HG02642 (cell line): ENCODE data around the gene ZFYVE28.
"Not testable (repeated sequence)": the region's sequence is repeated elsewhere in the genome, so short reads cannot be mapped to it uniquely, and the experiment has no call there.

Experiments used
- ATAC-seq: cut with Tn5 transposase; IDR thresholded peaks from one replicate; pipeline ENCODE4 v1.9.1; 2021; ENCODE audit warnings: mild to moderate bottlenecking; ENCODE audit not compliant: unreplicated experiment, poor library complexity

The ZFYVE28 gene

DNA sequence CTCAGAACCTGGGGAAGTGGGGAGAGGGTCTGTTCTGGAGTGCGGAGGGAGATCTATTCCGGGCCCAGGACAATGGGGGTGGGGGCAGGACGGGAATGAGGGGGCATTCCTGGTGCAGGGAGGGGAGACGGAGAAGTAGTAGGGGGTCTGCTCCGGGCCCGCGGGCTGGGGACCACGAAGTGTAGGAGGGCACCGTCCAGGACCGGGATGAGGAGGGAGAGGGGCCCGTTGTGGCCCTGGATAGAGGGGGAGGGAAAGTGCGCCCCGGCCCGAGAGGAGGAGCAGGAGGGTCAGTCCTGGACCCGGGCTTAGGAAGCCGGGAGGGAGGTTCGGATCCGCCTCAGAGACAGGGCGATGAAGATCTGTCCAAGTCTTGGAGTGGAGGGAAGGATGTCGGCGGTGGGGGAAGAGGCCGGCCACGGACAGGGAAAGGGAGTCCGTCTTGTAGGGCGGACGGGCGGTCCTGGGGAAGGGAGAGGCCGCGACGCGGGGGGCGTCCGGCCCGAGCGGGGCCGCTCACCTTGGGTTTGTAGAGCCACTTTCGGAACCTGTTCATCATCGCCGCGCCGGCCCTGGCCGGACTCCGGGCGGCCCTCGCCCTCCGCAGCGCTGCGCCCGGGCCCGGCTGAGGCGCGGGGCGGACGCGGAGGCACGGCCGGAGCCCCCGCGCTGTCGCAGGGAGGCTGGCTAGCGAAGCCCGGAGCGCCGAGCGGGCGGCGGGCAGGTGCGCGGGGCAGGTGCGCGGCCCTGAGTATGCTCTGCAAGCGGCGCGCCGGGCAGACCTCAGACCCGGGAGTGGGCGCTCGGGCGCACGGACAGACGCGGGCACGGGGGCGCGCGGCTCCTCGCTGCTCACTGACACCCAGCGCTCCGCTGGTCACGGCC is at the start of gene ZFYVE28:
Gene ZFYVE28 (minus strand): TSS at position 881 of the 885 bp plus-strand sequence. CDS start 322 bp downstream, at position 559.
- peak; percentile 10 for ATAC-seq

DNA sequence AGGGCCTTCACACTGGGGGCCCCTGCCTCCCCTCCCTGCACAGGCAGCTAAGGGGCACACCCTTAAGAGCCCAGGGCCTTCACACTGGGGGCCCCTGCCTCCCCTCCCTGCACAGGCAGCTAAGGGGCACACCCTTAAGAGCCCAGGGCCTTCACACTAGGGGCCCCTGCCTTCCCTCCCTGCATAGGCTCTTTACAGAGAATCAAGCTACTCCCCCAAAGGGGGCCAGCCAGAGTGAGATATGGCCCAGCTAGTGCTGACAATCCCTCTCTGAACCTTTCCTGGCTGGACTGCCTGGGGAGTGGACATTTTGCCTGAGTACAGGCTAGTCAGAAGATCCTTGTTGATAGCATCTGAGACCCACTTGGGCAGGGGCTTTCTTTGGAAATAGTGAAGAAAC is 47.1 kb upstream of the ZFYVE28 start:
- not testable (repeated sequence) for ATAC-seq

DNA sequence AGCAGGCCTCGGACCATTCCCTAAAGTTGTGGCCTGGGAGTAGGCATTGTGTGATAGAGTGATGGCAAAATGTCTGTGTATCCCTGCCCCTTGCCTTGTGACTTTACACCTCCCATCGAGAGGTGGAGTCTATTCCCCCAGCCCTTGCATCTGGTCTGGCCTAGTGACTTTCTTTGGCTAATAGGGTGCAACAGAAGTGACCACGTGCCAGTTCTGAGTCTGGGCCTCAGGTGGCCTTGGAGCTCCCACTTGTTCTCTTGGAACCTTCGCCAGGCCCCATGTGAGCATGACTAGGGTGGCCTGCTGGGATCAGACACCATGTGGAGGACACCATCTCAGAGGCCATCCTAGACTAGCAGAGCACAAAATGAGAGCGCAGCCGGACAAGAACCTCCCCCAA is 46.6 kb upstream of the ZFYVE28 start:
- no peak for ATAC-seq

DNA sequence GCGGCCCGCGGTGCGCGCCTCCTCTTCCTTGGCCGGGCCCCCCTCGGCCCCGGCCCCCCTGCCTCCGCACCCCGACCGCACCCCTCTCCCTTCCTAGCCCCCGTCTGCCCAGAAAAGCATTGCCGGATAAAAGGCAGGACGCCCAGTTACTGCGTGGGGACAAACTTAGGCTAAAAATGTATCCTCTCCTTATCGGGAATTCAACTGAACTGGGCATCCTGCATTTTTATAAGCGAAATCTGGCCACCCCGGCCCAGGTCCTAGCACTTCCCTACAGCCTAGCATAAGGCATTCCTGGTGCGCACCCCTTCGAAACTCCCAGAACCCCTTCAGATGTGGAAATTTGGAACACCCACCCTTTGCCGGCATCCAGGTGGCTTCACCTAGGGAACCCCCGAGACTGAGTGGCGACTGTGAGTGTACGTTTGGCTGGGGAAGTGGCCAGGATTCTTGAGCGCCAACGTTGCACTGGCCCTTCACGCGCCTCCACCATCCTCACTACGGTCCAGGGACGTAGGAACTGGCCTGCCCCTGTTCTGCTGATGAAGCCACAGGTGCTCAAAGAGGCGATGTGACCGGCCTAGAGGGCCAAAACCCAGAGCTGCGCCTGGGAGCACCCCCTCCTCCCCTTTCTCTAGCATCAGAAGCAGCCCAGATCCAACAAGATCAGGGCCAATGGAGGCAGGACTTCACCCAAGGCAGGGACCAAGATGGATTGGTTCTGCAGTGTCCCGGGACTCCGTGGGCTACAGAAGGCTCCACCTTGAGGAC is 44.7 kb upstream of the ZFYVE28 start:
- no peak for ATAC-seq

DNA sequence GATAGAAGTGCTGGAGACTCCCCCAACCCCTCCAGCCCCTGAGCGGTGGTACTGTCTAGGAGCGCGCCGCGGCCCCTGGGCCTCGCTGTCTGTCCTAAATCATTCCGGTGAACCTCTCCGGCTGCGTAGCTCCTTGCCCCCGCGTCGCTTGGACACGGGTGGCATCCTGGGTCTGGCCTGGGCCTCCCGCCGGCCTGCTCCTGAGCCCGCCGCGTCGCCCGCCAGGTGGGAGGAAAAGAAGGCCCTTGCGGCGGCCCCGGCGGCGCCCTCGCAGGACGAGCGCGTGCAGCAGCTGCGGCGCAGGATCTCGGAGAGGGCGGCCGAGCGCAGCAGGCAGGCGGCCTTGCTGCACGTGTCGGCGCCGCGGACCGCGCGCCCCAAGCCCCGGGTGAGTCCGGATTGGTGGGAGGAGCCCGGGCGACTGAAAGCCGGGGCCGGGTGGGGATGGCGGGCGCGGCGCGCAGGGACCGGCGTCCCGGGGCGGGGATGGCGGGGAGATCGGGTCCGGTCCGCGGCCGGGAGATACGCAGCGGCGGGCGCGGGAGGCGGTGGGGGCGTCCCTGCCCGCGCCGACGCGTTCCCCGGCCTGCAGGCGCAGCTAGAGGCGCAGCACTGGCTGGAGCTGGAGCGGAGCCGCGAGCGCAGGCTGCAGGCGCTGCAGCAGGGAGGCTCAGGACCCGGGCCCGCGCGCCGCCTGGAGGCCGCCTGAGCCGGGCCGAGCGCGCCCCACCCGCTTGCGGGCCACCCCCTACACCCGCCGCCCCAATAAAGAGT is 44.0 kb upstream of the ZFYVE28 start:
- ATAC-seq: peak; percentile 80

DNA sequence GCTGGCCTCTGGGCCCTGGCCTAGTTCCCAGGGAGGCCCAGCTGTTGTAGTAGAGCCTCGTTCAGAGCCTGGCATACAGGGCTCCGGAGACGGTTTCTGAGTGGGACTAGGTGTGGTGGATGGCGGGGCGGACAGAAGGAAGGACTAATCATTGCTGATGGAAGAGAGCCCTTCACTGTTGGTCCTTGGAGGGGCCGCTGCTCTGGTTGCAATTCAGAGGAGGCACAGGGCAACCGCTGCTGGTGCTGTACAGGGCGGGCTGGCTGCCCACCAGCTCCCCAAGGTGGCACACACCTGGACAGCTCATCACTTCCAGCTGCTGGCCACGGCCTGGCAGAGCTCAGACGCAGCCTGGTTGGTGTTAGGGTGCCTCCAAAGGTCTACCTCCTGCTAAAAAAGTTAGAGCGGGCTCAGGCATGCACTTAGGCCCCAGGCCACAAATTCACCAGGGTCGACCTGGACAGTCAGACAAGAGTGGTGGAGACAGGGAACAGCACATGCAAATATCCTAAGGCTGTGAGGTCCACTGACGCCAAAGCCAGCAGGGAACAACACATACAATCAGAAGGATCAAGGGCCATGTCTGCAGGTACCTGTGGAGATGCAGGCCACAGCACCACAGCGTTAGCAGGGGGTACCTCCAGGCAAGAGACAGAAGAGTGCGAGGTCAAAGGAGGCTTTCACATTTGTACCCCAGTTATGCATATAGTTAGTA is 43.0 kb upstream of the ZFYVE28 start:
- no peak for ATAC-seq

DNA sequence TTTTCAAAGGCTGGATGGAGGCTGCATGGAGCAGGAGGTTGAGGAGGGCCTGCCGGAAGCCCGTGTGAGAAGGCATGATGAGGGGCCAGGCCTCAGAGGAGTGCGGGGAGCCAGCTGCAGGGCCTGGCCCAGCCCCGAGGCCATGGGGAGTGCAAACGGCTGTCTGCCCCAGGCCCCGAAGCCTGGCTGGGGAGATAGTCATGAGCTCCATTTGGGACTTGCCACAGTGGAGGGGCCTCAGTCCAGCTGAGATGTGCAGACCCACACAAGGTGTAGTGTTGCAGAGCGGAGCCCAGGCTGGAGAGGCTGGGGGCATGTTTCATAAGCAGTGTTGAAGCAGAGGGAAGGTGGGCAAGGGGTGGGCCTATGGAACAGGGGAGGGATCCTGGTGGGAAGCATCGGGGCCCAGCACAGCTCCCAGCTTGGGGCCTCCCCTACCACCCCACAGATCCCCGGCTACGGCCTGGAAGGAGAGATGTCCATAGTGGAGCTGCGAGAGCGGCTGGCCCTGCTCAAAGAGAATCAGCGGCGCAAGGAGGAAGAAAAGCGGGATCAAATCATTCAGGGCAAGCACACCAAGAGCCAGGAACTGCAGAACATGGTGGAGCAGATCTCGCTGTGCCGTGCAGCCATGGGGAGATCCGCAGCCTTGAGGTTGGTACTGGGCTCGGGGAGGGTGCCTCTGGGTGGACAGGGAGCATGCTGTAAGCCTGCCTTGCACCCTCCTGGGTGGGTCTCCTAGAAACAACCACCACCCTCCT is 41.3 kb upstream of the ZFYVE28 start:
- no peak for ATAC-seq

DNA sequence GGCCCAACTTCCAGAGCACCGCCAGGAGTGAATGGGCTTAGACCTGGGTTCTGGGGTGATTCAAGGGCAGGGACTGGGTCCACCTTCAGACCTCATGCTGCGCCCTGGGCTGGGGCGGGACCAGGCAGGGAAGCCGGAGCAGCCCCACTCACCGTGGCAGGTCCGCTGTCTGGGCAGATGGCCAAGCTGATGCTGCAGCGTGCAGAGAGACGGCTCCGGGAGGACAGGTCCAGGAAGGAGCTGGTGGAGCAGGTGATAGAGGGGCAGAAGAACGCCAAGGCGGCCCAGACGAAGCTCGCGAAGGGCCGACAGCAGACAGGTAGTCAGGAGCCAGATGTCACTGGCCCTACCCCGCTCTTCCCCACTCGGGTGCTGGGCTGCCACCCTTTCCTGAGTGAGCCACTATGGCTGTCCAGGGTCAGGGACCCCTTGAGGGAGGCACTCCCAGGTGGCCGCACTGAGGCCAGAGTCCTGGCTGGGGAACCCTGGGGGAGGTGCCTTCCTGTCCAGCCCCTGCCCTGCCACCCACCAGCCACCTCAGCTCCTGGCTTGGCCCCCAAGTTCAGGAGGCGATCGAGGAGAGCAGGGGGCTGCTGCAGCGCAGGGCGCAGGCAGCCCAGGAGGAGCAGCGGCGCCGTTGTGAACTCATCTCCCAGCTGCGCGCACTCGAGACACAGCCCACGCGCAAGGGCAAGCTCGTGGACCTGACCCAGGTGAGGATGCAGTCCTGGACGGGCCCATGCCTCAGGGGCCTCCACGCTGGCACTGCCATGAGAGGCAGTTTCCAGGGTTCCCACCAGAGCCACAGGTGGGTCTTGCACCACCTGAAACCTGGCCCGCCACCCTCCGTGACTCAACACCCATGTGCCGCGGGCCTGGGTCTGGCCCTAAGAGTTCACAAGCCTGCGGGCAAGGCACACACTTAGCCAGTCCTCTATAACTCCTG is 40.4 kb upstream of the ZFYVE28 start:
- ATAC-seq: no peak

DNA sequence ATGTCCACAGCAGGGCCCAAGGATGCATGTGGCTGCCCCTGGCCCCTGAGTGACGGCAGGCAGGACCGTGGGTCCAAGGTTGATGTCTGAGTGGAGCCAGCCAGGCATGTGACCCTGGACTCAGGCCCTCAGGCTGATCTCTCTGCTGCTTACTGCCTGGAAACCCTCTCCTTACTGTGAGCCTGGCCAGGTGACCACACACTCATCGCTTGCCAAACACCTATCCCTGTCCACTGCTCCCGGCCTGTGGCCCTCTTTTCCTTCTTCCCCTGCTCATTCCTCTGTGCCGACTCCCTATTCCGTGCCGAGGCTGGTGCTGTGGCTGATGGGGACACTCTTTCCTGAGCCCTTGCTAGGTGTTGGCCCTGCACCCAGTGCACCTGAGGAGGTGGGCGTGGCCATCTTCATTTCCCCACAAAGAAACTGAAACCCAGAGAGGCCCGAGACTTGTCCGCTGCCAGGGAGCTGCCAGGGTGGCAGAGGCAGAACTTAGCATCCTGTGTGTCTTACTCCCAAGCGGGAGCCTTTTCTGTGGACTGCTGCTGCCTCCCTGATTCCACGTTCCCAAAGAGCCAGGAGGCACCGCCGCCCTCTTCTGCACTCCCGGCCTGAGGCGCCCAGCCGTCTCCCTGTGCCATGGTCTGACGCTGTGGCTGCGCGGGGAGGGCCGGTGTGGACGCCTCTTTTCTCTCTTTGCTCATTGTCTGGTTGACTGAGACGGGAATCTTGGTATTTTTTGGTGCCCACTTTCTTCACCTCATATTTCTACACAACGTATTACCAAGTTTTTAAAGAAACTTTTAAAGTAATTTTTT is 39.2 kb upstream of the ZFYVE28 start:
- ATAC-seq: no peak

DNA sequence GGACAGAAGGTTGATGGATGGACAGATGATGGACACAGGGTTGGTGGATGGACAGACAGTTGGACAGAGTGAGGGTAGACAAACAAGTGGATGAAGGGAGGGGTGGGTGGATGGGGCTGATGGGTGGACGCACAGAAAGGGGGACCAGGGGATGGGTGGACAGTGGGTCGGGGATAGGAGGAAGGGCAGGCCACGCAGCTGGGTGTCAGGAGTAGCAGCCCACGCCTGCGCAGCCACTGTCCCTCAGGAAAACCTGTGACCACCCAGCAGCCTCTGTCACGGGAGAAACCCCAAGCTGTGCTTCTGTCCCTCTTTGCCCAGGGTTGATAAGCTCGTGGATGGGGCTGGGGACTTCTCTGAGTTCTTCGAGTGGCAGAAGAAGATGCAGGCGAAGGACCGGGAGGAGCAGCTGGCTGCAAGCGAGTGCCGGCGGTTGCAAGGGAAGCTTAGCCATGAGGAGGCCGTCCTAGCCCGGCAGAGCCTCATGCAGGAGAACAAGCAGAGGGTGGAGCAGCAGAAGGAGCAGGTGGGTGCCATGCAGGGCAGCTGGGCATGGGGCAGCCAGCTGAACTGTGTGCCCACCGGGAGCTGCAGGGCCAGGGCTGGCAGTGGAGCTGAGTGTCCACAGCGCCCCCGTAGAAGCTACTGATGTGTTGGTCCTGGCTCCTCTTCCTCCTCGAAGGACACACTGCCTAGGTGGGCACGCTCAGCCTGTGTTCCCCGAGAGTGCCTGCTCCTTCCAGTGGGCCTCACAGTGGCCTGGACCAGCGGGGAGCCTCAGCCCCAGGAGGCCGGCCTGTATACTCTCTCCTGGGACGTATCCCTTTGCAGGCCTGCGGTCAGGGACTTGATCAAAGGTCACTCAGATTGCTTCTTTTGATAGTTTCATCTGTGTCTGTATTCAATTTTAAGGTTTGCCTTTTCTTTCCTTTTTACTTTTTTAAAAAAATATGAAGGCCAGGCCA is 33.7 kb upstream of the ZFYVE28 start:
- no peak for ATAC-seq

DNA sequence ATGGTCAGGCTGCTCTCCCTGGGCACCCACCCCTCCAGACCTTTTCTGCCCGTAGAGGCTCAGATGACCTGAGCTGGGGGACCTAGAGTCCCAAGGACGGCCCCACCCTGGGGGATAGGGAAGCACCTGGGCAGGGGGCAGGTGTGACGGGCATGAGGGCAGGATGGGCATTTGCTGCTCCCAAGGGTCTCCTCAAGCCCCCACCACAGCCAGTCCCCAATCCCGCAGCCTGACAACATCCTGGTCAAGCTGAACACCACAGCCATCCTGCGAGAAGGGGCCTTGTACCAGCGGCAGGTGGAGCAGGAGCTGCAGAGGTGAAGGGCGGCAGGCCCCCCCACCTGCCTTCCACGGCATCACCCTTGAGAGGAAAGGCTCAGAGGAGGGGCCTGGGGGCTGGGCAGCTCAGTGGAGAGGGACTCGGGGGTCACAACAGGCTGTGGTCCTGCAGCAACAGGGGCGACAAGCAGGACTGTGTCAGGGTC is 32.6 kb upstream of the ZFYVE28 start:
- no peak for ATAC-seq

DNA sequence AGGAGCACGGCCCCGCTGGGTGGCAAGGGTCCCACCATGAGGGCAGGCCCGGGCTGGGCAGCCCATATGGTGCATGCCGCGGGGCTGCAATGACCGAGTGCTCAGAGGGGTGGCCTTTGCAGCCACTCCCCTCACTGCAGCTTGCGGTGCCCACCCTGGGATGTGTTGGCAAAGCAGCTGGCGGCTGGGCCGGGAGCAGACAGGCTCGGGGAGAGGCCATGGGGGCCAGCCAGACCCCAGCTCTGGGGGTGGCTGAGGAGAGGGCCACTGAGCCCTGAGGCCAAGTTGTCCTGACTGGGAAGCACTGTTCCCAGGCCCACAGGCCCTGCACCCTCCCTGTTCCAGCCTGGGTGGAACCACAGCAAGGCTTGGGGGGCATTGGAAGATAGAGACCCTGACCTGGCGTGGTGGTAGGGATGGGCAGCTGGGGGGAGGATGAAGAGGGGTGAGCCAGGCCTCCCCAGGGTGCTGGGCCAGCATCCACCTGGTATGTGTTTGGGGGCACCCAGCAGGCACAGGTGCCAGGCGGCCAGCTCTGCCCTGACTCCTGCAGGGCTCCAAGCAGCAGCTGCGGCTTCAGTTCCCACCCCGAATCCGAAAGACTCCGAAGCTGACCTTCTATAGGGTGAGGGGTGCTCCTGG is 32.1 kb upstream of the ZFYVE28 start:
- no peak for ATAC-seq

DNA sequence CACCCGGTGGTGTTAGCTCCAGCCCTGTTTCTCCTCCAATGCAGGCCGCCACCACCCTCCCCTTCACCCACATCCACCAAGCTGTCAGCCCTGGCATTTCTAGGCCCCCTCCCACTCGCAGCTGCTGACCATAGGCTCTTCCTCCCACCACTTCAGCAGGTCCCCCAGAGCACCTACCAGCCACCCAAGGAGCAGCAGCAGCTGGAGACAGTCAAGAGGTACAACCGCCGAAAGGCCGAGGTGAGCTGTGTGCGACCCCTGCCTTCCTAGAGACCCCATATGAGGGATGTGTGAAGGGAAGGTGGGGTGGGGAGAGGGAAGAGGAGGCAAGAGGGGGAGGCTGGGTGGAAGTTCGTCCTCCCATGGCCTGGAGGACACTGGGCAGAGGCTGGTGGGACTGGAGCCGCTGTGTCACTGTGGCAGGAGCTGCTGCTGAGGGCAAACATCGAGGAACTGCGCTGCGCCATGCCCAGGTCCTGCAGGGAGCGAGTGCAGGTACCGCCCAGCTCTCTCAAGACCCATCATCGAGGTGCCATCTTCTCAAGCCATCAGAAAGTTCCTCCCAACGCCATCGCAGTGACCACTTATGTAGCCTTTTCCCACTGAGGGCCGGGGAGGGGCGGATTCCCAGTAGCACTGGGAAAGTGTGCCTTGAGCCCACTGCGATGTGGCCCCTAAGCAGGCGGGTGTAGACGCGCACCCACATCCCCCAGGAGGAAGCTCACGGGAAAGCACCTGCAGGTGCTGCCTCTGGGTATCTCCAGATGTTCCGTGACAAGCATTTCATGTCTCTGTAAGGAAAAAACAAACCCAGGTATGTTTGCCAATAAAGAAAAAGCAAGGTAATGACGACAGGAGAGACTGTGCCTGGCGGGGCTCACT is 31.3 kb upstream of the ZFYVE28 start:
- no peak for ATAC-seq

DNA sequence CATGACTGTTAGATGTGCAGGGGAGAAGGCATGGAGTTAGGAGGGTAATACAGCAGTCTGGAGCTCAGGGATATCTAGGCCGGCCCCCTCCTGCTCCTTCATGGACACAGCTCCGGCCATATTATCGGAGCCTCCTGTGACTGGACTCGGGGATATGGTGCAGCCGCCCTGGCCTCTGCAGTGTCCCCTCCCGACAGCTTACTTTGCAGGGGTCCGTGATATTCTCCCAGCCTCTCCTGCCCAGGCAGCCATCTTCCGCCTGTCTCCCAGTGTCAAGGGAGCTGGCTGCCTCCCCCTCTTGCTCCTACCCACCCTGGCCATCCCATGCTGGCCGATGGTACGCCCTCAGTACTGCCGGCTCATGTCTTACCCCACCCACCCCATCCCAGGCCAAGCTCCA is 30.6 kb upstream of the ZFYVE28 start:
- no peak for ATAC-seq

DNA sequence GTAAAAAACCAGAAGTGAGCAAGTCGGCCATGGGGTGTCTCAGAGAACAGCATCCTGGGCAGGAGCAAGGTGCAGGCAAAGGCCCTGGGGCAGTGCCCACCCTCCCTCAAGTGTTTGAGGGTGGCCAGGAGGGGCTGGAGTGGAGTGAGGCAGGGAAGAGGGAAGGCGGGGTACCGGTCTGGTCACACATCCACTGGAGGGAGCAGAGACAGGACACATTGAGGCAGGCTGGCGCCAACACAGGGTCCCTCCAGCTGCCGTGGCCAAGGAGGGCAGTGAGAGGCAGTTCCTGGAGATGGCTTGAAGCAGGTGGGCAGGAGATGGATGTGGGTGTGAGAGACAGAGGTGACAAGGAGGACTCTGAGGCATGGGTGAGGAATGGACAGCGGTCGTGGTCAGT is 30.1 kb upstream of the ZFYVE28 start:
- no peak for ATAC-seq
